ENCODE results near the gene SLC6A15. TPM values are rescaled to one million over a fixed set of nuclear protein-coding genes. Genes with fewer than 3 reads are reported as not detected.

The SLC6A15 gene
- total RNA-seq, 1 donor = 0.43 TPM

GRCh38 chr12:84811291-84811690 lies 101.3 kb downstream of the SLC6A15 start:
- no peak for DNase-seq (ENCODE audit: low read depth)

GRCh38 chr12:84810611-84811010 lies 102.0 kb downstream of the SLC6A15 start:
- no peak for DNase-seq (ENCODE audit: low read depth)
- H3K4me3 ChIP-seq (ENCODE audit: low read depth, low read length) = no peak overlapping the region
- TF ChIP-seq CTCF (IDR thresholded peaks at IDR 0.05; ENCODE audit: insufficient read depth, low read depth, low read length) = no peak

More at GRCh38 chr12:84811291-84811690, 101.3 kb downstream of the SLC6A15 start:
- TF ChIP-seq CTCF (IDR thresholded peaks at IDR 0.05; ENCODE audit: insufficient read depth, low read depth, low read length) = no peak
- H3K4me3 ChIP-seq (ENCODE audit: low read depth, low read length) = no peak overlapping the region

Small RNA genes within 50 kb of the gene (small RNA-seq; reads per million reads assigned to genes)
- not detected for gene AC128657.1

Other genes starting within 250 kb of the SLC6A15 start
- not detected in 2 replicates for gene TSPAN19, start 123.5 kb upstream of the SLC6A15 start, total RNA-seq
- under 0.01 TPM in 2 replicates for gene LRRIQ1, start 123.6 kb upstream of the SLC6A15 start, total RNA-seq

Measured in fibroblast of villous mesenchyme (primary cell).